Coronary artery (tissue), 2 donors: ENCODE results near the gene OR4C6.

ENCODE experiments used
- DNase-seq: peaks from one replicate; pipeline ENCODE4 v3.0.0-alpha.2; 2017; ENCODE audit warnings: low spot score
- H3K27ac ChIP-seq, 2 donors: fragments of 200-600 bp; sonication (generic); one replicate each; pipeline ENCODE4 v1.5.1; 2016 to 2019
- H3K4me3 ChIP-seq: fragments of 200-600 bp; sonication (generic); 2 replicates; pipeline ENCODE4 v1.5.1; 2016; ENCODE audit warnings: mild to moderate bottlenecking, moderate library complexity
- CTCF ChIP-seq: fragments of 200-600 bp; sonication (generic); IDR thresholded peaks from one replicate; pipeline ENCODE4 v1.5.1; 2019; ENCODE audit warnings: antibody characterized with exemption

Gene OR4C6

GRCh38 chr11:55661901-55662300 lies at the start of gene OR4C6:
TSS of gene OR4C6 (plus strand) at chr11:55662201. CDS start at chr11:55665167, 2,966 bp downstream.
- Histone ChIP-seq H3K27ac (no peak within 1 kb of the TSS), H3K4me3 (no peak within 1 kb of the TSS)
- no peak for TF ChIP-seq CTCF
- no peak for DNase-seq

DNA sequence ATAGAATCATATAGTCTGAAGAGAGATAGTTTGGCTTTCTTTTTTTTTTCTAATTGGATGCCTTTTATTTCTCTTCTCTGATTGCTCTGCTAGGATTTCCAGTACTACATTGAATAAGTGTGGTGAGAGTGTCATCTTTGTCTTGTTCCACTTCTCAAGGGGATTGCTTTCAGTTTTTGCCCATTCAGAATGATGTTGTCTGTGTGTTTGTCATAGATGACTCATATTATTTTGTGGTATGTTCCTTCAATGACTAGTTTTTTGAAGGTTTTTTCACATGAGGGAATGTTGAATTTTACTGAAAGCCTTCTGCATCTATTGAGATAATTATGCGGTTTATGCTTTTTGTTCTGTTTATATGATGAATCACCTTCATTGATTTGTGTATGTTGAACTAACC lies 37.5 kb upstream of the OR4C6 start:
- TF ChIP-seq CTCF, result no peak
- no peak overlapping the region for H3K27ac ChIP-seq
- DNase-seq, result no peak
- H3K4me3 ChIP-seq, result no peak overlapping the region

DNA sequence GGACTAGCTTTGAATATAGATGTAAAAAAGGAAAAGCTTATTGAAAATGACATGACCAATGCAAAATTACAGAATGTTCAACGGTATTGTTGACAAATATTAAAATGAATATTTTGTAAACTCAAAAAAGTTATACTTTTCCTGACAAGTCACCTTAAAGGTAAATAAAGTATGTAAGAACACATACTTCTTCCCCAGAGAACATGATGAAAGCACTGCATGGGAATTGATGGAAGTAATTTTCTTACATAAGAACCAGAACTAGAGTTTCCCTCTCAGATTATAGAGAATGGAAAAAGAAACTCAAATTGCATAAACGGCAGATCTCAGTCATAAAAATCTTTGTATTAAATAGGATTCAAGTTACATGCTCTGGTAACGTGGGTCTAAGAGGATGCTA lies 27.2 kb upstream of the OR4C6 start, which contains the start of gene OR4P4:
TSS of gene OR4P4 (plus strand) at position 301 of the 400 bp plus-strand sequence.
- no peak for DNase-seq
- no peak within 1 kb of the TSS for H3K27ac ChIP-seq
- no peak within 1 kb of the TSS for H3K4me3 ChIP-seq
- no peak for TF ChIP-seq CTCF

DNA sequence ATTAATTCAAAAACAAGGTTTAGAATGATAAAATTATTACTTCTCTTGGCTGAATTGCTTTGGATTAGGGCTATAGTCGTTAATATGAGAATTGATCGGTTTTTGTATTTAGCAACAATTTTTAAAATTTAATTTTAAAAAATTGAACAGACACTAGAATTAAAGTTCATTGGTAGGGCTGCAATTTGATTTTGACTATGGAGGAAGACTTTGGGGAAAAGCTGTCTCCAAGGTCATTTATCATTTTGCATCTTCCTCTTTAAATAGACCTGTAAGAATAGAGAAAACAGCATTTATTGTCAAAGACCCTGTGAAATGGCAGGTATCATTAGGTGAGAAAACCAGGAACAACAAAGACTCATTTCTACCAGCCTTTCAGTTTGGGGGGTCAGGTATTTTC lies 14.0 kb upstream of the OR4C6 start, which contains the start of gene OR4S2:
TSS of gene OR4S2 (plus strand) at position 301 of the 400 bp plus-strand sequence. CDS start 2,577 bp downstream, outside the sequence.
- Histone ChIP-seq H3K4me3 (no peak within 1 kb of the TSS), H3K27ac (no peak within 1 kb of the TSS)
- TF ChIP-seq CTCF, result no peak
- DNase-seq, result no peak

- H3K27ac ChIP-seq, result no peak overlapping the region
- DNase-seq, result no peak
- H3K4me3 ChIP-seq, result no peak overlapping the region
- no peak for TF ChIP-seq CTCF
Observed at GRCh38 chr11:55652560-55652959, 9.4 kb upstream of the OR4C6 start.

- no peak for DNase-seq
- no peak overlapping the region for H3K4me3 ChIP-seq
- TF ChIP-seq CTCF, result no peak
- H3K27ac ChIP-seq, result no peak overlapping the region
Observed at GRCh38 chr11:55655096-55655495, 6.9 kb upstream of the OR4C6 start.

- TF ChIP-seq CTCF, result no peak
- H3K4me3 ChIP-seq, result no peak overlapping the region
- no peak overlapping the region for H3K27ac ChIP-seq
- DNase-seq, result no peak
Observed at GRCh38 chr11:55658031-55658573, 3.9 kb upstream of the OR4C6 start.
